ENCODE measurements around the gene ESR2.

ESR2 gene

DNA sequence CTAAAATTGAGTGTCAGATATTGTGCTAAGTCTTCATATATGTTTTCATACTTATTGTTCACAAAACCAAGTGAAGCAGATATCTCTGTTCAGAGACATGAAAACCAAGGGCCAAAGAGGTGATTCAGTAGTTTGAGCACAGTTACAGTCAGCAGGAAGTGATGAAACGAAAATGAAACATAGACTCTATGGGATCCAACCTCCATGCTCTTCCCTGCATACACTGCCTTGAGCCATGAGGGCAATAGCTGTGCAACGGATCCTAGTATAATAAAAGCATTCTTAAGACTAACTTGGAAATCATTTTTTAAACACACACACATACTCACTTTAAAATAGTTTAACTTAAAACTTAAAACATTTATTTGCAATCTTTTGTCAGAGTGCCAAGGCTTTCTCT lies 27.9 kb downstream of the ESR2 start:
- DNase-seq (ENCODE audit: low read depth, low spot score): no peak

DNA sequence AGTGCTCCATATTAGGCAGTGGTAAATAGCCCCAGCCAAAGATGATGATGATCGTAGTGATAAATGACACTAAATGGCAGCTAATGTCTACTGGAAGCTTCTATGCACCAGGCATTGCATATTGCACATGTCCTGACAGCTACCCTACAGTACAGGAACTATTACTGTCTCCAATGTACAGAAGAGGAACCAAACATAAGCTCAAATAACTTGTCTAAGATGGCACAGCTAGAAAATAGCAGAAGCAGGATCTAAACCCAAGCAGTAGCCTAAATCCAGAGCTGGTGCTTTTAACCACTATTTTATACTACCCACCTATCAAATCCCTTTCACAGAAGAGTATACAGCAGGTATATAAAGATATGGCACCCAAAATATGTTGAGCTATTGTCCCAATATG lies 28.9 kb downstream of the ESR2 start:
- no peak for DNase-seq (ENCODE audit: low read depth, low spot score)

DNA sequence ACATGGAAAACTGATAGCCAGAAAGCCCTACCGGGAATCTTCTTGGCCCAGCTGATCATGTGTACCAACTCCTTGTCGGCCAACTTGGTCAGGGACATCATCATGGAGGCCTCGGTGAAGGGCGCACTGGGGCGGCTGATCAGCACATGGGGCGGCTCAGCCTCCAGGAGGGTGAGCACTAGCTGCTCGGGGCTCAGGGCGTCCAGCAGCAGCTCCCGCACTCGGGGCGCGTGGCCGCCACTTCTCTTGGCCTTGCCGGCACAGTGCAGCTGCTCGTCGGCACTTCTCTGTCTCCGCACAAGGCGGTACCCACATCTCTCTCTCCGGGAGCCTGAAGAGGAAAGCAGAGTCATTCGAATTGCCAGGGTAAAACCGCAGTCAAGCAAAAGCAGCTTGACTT lies 33.8 kb downstream of the ESR2 start:
- DNase-seq (ENCODE audit: low read depth, low spot score): no peak

DNA sequence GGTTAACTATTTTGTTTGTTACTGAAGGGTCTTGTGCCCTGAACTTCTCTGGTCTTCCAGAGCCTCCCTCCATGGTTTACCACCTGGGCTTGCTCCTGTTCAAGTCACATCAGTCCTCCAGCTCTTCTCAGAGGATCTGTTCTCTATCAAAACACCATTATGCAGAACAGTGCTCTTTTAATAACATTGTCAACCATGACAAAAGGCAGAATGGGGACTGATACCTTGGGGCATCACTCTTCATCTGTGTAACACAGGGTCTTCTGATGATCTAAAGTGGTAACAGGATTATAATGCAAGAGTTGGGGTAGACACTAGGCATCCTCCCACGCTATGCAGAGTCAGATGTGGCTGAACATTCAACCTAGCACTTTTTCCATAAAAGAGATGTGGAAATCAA lies 38.4 kb downstream of the ESR2 start:
- DNase-seq (ENCODE audit: low read depth, low spot score): no peak

DNA sequence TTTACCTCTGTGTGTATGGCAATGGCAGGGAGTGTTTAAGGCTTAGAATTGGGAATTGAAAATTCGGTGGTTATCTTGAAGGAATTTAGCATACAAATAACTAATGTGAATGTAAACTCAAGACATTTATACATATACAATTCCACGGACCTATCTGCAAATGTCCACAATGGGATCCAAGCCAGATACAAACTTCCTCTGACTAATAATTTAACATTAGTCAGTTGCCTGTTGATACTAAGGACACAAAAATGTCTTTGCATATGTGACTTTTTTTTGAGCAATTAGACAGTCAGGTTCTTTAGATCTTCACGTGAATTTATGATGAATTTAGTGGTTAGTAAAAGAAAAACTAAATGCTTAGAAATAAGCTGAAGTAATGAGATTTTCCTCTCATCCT lies 40.5 kb downstream of the ESR2 start:
- no peak for DNase-seq (ENCODE audit: low read depth, low spot score)

DNA sequence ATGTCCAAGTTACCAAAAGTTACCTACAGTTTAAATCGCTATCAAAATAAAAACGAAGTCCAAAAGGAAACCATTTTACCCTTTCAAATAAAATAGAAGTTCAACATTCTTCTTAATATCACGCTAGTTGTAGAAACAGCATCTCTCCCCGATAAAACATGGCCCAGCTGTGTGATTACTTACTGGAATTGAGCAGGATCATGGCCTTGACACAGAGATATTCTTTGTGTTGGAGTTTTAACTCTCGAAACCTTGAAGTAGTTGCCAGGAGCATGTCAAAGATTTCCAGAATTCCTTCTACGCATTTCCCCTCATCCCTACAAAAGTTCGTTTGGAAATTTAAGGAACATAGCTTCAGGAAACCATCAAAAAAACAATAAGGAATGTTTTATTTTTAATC lies 44.8 kb downstream of the ESR2 start:
- DNase-seq (ENCODE audit: low read depth, low spot score): no peak

DNA sequence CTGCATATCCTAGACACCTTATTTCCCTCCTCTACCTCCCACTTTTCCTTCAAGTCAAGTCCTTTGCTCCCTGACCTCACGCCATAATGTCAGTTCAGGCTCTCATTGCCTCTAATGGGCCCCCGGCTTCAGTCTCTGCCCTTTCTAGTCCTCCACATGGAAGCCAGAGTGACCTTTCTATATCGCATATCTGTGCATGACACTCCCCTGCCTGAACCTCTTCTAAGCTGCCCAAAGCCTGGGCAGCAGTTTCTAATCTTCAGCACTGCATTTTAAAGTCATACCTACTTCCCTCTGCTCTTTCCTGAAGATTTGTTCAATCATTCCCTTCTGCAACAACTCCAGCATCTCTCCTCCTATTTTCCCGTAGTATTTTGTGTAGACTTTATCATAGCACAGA lies 45.5 kb downstream of the ESR2 start:
- no peak for DNase-seq (ENCODE audit: low read depth, low spot score)

DNA sequence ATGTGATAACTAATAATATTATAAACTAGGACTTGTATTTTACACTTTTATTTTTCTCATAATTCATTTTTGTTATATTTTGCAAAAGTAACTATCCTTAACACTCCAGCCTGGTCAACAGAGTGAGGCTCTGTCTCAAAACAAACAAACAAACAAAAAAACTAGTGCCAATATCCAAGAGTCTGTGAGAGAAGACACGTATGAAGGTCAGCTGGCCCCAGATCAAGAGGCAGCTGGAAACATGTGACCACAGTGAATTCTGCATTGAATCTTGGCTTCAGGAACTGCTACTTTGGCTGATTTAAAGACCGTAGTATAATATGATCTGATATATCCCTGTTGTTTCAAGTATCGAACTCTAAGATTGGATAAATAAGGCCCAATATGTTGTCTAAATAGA lies 47.0 kb downstream of the ESR2 start:
- no peak for DNase-seq (ENCODE audit: low read depth, low spot score)

DNA sequence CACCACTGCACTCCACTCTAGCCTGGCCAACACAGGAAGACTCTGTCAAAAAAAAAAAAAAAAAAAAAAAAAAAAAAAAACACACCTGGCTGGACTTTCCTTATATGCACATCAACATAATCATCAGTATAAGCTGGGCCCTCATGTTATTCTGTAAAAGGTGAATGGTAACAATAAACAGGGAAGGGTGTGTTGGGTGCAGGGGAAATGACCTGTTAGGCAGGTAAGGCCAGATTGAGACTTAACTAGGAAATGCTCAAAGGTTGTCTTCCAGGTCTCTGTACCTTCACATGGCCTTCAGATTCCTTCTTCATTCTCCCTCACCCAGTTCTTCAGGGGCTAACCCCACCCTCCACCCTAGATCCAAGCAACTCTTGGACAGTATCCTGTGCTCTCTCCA lies 47.5 kb downstream of the ESR2 start:
- DNase-seq (ENCODE audit: low read depth, low spot score): no peak

DNA sequence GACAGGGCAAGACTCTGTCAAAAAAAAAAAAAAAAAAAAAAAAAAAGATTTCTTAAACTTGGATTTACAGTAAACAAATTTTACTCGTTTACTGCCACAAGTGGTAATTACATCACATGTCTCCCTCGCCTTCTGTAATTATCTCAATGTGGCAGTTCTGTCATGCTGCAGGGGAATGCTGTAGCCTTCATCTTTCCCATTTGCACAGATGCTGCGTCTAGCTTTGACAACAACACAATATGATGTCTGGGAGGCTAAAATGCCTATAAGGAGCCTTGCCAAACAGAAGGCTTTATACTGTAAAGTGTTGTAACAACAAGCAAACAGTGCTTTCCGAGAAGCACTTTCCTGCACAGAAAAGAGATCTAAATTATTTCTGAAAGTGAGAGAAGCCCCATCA lies 48.7 kb downstream of the ESR2 start:
- no peak for DNase-seq (ENCODE audit: low read depth, low spot score)

DNA sequence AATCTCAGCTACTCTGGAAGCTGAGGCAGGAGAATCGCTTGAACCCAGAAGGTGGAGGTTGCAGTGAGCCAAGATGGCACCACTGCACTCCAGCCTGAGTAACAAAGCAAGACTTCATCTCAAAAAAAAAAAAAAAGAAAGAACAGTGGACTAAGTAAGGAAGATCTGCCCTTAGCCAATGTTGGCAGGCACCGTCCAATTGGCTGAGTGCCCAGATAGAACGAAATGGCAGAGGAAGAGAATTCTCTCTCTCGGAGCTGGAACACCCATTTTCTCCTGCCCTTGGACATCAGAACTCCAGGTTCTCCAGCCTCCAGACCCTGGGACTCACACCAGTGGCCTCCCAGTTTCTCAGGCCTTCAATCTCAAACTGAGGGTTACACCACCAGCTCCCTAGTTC lies 49.9 kb downstream of the ESR2 start:
- peak; percentile 50 for DNase-seq (ENCODE audit: low read depth, low spot score)

DNA sequence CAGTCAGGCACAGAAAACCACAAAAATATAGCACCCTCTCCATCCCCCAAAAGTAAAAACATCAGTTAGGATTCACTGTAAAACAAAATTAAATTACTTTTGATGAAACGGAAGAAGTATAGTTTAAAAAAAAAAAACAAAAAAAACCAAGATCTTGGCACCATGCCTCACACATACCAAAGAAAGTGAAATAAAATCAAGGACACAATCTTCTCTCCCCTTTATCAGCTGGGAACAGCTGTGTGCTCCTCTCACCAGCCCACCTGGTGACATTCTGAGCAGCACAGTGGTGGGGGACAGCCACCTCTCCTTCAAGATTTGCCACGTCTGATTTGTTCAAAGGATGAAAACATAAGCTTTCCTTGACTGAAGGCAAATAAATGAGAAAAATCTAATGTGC lies 55.5 kb downstream of the ESR2 start:
- no peak for DNase-seq (ENCODE audit: low read depth, low spot score)

DNA sequence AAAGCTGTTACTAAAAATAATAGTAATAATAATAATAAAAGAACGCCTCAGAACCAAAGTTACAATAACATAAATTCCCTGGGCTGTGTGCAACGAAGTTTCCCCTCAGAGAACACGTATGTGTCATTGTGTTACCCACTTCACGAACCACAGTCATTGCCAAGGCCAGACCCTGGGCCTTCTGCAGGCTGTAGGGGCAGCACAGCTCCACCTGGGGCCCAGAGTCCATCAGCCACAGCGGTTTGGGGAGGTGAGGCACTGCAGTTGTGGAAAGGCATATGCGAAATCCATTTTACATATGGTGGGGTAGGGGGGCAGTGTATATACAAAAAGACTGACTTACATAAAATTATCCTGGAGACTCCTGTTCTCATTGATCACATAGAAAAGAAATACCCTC lies 56.1 kb downstream of the ESR2 start:
- DNase-seq (ENCODE audit: low read depth, low spot score): no peak

DNA sequence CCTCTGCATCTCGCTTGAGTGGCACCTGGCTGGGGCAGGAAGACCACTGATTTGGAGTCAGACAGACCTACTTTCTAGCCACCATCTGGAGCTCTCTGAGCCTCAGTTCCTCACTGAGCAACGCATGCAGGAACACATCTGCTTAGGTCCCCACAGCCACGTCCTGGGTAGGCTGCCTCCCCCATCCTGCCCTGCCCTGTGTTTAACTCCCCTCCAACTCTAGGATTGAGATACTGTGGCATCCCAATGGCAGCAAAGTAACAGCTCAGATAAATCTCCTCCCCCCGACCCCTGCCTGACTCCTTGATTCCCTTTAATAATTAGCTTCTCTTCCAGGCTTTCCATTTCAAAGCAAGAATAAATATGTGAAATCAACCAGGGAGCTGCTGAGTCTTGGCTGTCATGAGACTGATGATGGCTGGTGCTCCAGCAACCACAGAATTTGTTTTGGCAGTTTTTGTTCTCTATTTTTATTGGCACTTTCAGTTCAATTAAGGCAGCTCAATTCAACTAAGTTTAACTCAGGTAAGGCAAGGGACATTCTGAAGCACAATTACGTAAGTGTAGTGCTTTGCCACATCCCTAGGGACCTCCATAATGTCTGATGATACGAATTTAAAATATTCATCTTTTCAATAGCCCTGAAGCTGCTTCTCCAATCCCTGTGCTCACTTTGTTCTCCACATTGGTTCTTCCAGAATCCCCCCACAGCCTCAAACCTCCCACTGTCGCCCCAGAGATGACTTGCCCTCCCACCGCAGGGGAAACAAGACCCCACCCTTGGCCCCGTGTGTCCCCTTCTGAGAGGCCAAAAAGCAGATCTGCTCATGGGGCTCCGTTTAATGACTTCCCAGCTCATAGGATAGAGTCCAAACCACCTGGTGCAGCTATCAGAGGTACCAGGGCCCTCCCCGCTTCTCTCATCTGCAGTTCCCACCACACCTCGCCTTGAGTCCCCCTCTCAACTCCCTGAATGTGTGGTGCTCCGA lies 58.2 kb downstream of the ESR2 start:
- DNase-seq (ENCODE audit: low read depth, low spot score): peak; percentile 81

DNA sequence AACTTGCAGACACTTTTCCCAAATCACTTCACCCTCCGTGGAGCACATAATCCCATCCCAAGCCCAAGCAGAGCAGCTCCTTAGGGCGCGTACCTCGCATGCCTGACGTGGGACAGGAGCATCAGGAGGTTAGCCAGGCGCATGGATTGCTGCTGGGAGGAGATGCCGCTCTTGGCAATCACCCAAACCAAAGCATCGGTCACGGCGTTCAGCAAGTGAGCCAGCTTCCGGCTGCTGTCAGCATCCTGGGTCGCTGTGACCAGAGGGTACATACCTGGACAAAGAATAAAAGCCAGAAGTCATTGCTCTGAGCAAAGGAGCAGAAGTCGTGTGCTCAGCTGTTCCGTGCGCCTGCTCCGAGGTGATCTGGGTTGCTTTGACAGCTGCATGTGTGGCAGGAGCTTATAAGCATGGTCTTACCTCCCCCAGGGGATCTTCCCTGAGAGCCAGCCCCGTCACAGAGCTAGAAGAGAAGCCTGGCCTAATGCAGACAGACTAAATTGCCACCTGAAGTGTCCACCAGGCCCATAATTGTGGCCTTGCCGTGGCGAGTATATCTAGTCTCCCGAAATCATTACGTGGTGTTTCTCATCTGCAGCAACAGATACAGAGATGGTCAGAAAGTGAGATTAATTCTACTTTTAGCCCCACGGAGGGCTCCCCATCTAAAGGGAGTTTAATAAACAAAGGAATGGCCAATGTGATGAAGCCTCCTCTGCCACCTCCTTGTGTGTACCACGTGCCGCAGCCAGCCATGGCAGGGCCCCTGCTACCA lies 59.1 kb downstream of the ESR2 start:
- peak; percentile 77 for DNase-seq (ENCODE audit: low read depth, low spot score)

DNA sequence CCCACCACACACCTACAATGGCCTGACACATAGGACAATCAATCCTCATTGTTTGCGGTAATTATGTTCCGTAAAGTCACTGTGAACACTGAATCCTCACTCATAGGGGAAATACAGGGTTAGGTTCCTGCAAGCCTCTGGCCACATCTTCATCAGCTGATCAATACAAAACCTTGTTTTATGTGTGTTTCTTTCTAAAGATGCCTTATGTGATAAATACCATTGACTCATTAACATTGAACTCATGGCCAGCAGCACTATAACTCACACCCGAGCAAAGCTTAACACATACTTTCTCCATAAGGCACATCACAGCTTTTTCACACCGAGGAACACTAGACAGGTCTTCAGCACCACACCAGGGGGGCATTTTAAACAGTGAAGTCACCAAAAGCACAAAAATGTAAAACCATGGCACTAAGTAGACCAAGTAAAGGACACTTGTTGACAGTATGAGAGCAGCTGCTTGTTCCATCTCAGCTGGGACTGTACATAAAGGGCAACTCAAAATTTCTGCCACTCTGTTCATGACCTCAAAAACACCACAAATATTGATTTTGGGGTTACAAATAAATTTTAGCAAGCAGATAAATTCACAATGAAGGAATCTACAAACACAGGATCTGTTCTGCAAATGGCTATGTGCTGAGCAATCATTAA lies 60.5 kb downstream of the ESR2 start:
- DNase-seq (ENCODE audit: low read depth, low spot score): no peak

DNA sequence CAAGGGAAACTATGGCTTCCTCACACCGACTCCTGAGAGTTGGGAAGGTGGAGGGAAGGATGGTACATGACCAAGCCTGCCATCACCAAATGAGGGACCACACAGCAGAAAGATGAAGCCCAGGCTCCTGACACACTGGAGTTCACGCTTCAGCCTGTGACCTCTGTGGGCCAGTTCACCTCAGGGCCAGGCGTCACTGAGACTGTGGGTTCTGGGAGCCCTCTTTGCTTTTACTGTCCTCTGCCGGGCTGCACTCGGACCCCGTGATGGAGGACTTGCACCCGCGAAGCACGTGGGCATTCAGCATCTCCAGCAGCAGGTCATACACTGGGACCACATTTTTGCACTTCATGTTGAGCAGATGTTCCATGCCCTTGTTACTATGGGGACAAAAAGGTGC lies 61.2 kb downstream of the ESR2 start:
- DNase-seq (ENCODE audit: low read depth, low spot score): no peak

DNA sequence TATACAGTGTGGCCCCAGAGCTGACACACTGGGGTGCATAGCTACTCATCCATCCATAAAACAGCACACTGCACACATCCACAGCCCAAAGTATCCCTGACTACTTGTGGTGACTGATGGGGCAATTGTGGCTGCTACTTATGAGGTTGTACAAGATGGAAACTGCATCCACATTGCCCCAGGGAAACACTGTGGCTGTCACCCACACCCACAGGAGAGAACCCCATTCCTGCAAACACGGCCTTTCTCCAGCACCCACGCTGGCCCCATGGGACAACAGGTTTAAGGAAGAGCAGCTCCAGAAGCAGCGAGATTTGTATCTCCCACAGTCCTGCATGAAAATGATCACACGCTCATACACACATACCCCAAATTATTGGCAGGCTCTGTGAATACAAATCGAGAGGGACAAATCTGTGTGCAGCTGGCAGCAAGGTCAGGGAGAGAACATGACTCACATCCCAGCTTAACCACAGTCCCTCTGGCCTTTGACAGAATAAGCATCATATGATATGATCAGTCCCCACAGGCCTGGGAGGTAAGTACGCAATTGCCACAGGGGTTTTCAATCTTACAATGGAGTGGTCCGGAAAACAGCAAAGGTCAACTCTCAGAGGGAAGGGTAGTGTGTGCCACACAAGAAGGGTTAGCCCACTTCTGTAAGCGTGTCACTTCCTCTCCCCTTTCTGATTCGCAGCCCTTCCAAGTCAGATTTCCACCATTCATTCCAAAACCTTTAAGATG lies 61.9 kb downstream of the ESR2 start:
- peak; percentile 92 for DNase-seq (ENCODE audit: low read depth, low spot score)

DNA sequence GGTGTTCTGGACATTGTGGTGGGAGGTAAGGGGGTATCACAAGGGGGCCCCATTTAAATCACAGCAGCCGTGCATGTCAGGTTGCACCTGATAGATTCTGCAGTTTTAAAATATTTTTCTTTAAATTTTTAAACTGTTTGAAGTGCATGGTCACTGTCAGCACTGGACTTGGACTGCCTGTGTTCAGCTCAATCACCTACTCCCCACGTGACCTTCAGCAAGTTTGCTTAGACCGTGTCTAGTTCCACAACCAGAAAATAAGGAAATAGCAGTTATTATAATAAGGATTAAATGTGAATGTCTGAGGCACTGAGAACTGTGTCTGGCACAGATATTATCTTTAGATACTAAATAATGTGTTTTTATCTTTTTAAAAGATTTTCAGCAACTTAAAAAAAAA lies 64.7 kb downstream of the ESR2 start:
- DNase-seq (ENCODE audit: low read depth, low spot score): no peak

DNA sequence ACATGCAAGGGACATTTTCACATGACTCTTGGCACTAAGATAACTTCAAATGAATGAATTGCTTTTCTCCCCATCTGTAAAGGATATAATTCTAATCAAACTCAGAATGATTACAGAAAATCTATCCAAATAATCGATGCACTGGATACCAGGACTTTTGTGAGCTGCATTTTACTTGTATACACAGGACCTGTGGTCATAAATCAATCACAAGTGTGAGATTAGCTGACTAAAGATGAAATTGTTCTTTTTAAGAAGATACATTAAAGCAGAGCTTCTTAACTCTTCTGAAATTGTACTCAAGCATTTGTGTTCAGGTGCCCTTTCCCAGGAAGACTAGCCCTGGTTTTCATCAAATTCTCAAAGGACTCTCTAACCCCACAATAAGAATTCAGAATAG lies 66.3 kb downstream of the ESR2 start:
- DNase-seq (ENCODE audit: low read depth, low spot score): no peak

DNA sequence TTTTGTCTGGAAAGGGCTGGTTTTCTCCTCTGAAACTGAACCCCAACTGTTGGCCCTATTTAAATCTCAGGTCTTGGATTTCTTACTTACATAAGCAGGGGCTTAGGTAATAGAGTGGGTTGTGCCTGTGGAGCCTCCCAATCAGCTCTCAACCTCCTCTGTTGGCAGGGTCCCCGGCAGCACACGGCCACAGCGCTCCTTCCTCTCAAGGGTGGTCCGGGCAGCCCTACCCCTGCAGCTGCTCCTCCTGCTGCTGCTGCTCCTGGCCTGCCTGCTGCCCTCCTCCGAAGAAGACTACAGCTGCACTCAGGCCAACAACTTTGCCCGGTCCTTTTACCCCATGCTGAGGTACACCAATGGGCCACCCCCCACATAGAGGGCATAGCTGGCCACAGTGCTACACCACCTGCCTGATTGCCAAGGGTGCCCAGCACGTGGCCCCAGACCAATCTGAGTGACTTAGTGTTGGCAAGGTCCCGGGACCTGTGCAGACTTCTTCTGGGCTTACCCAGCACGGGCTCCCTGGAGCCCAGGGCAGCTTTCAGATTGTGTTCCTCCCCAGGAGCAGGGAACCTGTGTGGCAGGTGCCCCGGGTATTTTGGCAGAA lies 68.9 kb downstream of the ESR2 start:
- no peak for DNase-seq (ENCODE audit: low read depth, low spot score)

Data from astrocyte of the hippocampus (primary cell).